Measurements from ENCODE around the gene TWIST1.

Gene TWIST1

GRCh38 chr7:19113002-19113350 is 4.5 kb downstream of the TWIST1 start:
- no peak for DNase-seq

- DNase-seq = no peak
Measured at GRCh38 chr7:19112274-19113001, 5.0 kb downstream of the TWIST1 start.

GRCh38 chr7:19111474-19112273 is 5.8 kb downstream of the TWIST1 start:
- no peak for DNase-seq

- no peak for DNase-seq
Measured at GRCh38 chr7:19110776-19111175, 6.7 kb downstream of the TWIST1 start.

GRCh38 chr7:19110026-19110730 is 7.3 kb downstream of the TWIST1 start:
- no peak for DNase-seq

- DNase-seq = no peak
Measured at GRCh38 chr7:19109000-19109946, 8.2 kb downstream of the TWIST1 start.

- no peak for DNase-seq
Measured at GRCh38 chr7:19107356-19108146, 9.9 kb downstream of the TWIST1 start.

- DNase-seq = no peak
Measured at GRCh38 chr7:19107081-19107355, 10.4 kb downstream of the TWIST1 start.

- DNase-seq = no peak
Measured at GRCh38 chr7:19106241-19107080, 11.0 kb downstream of the TWIST1 start.

- DNase-seq = no peak
Measured at GRCh38 chr7:19105546-19105945, 11.9 kb downstream of the TWIST1 start.

GRCh38 chr7:19104811-19105210 is 12.6 kb downstream of the TWIST1 start:
- no peak for DNase-seq

GRCh38 chr7:19102884-19103283 is 14.6 kb downstream of the TWIST1 start:
- DNase-seq = no peak

- no peak for DNase-seq
Measured at GRCh38 chr7:19101909-19102308, 15.5 kb downstream of the TWIST1 start.

- DNase-seq = no peak
Measured at GRCh38 chr7:19101472-19101871, 16.0 kb downstream of the TWIST1 start.

- no peak for DNase-seq
Measured at GRCh38 chr7:19099924-19100323, 17.5 kb downstream of the TWIST1 start.

GRCh38 chr7:19099194-19099593 is 18.2 kb downstream of the TWIST1 start:
- DNase-seq = no peak

- DNase-seq = no peak
Measured at GRCh38 chr7:19098510-19098909, 18.9 kb downstream of the TWIST1 start.

GRCh38 chr7:19097165-19098055 is 20.0 kb downstream of the TWIST1 start:
- DNase-seq = no peak

GRCh38 chr7:19095353-19095860 is 22.0 kb downstream of the TWIST1 start:
- DNase-seq = no peak

Measured in hematopoietic multipotent progenitor cell treated with erythropoietin and hydrocortisone succinate and interleukin-3 and kit ligand, for 8 days (in vitro differentiated cells).